GM18951 (cell line): Measurements from ENCODE around the gene BRD3OS.
"Not testable (repeated sequence)": the region's sequence is repeated elsewhere in the genome, so short reads cannot be mapped to it uniquely, and the experiment has no call there.

ENCODE experiments used
- POLR2A ChIP-seq: IDR thresholded peaks from 4 replicates; pipeline ENCODE4 v1.6.1; 2011; ENCODE audit warnings: mild to moderate bottlenecking; ENCODE audit not compliant: insufficient read length, insufficient read depth; ENCODE audit errors: extremely low read depth
- in situ Hi-C: fragments of 300-500 bp; cut with MboI; formaldehyde crosslinking; loops from one replicate; pipeline ENCODE4 v1.12.0; 2022; ENCODE audit warnings: low sequenced_read_pairs, mixed read lengths, inconsistent platforms; ENCODE audit not compliant: unreplicated experiment

The BRD3OS gene

GRCh38 chr9:134064711-134065110 lies 39.4 kb downstream of the BRD3OS start:
- in situ Hi-C loops, result no loop called here

GRCh38 chr9:134065612-134066419 lies 40.5 kb downstream of the BRD3OS start:
- in situ Hi-C loops, result no loop called here
- peak; percentile 32 for TF ChIP-seq POLR2A

More at GRCh38 chr9:134064711-134065110, 39.4 kb downstream of the BRD3OS start:
- TF ChIP-seq POLR2A, result no peak

GRCh38 chr9:134066526-134066912 lies 41.2 kb downstream of the BRD3OS start:
- in situ Hi-C loops, result no loop called here
- TF ChIP-seq POLR2A, result no peak

GRCh38 chr9:134066913-134067851 lies 41.9 kb downstream of the BRD3OS start:
- no peak for TF ChIP-seq POLR2A
- in situ Hi-C loops, result no loop called here

GRCh38 chr9:134067904-134068743 lies 42.8 kb downstream of the BRD3OS start, which contains the start of gene BRD3:
Gene BRD3, minus strand, starts transcription at chr9:134068026. Its CDS starts 14,549 bp downstream, at chr9:134053477.
- peak; percentile 71 for TF ChIP-seq POLR2A

GRCh38 chr9:134068744-134069479 lies 43.6 kb downstream of the BRD3OS start:
- TF ChIP-seq POLR2A, result no peak
- in situ Hi-C loops, result no loop called here

More at GRCh38 chr9:134067904-134068743, 42.8 kb downstream of the BRD3OS start, which contains the start of gene BRD3:
- in situ Hi-C loops, result no loop called here

GRCh38 chr9:134069480-134070399 lies 44.5 kb downstream of the BRD3OS start:
- in situ Hi-C loops, result no loop called here
- no peak for TF ChIP-seq POLR2A

- in situ Hi-C loops, result no loop called here
- no peak for TF ChIP-seq POLR2A
Observed at GRCh38 chr9:134071149-134071548, 45.9 kb downstream of the BRD3OS start.

- in situ Hi-C loops, result not testable (repeated sequence)
Observed at GRCh38 chr9:134072683-134073082, 47.4 kb downstream of the BRD3OS start.

- TF ChIP-seq POLR2A, result no peak
- in situ Hi-C loops, result no loop called here
Observed at GRCh38 chr9:134073500-134073899, 48.2 kb downstream of the BRD3OS start.

- in situ Hi-C loops, result not testable (repeated sequence)
Observed at GRCh38 chr9:134075689-134076088, 50.4 kb downstream of the BRD3OS start.
